Measurements from ENCODE around the gene BCKDHB. TPM values are rescaled to one million over a fixed set of nuclear protein-coding genes. Genes with fewer than 3 reads are reported as not detected.

Gene BCKDHB
- polyA plus RNA-seq, 2 of the 4 experiments (the other 2 are of a cell fraction), result 7.7 to 15.0 TPM

DNA sequence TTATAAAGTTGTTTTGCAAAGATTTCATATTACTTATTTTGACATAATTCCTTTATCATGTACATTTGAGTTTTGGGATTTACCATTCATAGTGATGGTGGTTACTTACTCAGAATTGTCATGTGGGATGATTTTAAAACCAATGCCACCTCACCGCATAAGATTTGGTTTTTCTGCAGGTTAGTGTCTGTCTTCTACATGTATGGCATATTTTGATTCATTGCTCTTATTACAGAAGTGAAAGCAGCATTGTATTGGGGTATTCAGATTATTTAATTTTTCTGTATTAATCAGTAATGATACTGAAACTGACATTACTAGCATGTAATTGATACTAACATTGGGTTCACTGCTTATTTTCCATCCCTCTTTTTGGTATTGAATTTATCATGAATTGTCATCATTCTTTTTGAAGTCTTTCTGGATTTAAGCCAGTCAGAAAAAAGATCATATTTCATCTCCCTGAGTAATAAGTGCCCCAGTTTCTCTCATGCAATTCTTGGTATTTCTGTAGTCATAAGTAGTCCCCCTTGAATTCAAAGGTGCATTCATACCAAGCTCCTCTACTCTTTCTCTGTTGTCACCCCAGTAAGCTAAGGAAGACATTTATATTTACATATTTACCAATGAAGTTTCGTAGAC is 176.6 kb downstream of the BCKDHB start:
- no peaks in the 10 kb centered on the region for H3K4me1 ChIP-seq
- FAIRE-seq, result no peak
- TF ChIP-seq BHLHE40 (IDR thresholded peaks at IDR 0.05; ENCODE audit: low read depth, low read length) (no peak), MAZ (IDR thresholded peaks at IDR 0.05; ENCODE audit: borderline replicate concordance, low read depth, low read length) (no peak)
- ATAC-seq, result no peak
- no peak for DNase-seq (ENCODE audit: low read depth in 1 of 2, low spot score in 1 of 2)
- no peak overlapping the region for H3K4me3 ChIP-seq
- no peak overlapping the region for H3K27ac ChIP-seq
- ChIA-PET POLR2A (no interaction called here), CTCF (no interaction called here)
- no peak overlapping the region for H3K4me2 ChIP-seq
- H3K9me3 ChIP-seq, result no peaks in the 10 kb centered on the region
- WGBS (ENCODE audit: missing lambda C conversion rate), result 88% methylated on average over 2 of the region's 2 CpGs

DNA sequence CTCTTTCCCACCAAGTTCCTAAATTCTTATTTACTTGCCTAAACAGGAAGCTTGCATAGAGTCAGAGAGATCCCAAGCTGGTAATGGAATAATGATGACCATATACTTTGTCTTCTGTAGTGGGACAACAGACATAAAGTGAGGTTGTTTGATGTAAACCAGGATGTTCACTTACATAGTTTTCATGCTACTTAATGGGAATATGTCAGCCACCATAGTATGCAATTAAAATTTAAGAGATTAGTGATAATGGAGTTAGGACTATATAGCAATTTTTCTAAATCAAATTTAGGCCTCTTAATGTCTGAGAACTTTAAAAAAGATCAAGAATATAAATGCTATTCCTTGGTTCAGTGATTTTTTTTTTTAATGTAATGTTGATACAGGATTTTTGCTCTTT is 180.6 kb downstream of the BCKDHB start:
- no peak for FAIRE-seq
- ChIA-PET POLR2A (no interaction called here), CTCF (no interaction called here)

DNA sequence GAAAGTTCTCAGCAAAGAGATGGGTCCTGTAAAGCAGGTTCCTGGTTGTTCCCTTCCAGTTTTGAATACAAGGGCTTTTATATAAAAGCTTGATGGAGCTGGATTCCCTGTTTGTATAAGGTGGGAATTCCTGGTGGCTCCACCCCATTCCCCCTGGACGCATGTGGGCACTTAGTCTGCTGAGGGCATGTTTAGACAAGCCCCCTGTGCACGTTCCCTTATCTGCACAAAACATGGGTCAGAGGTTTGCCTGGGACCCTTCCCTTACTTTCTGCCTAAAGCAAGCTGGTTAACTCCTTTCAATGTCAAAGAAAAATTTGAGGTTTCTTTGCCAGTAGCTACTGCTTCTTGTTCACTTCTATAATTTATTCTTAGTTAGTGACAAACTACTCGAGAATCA is 181.1 kb downstream of the BCKDHB start:
- FAIRE-seq, result no peak
- DNase-seq (ENCODE audit: low read depth in 1 of 2, low spot score in 1 of 2), result no peak
- Histone ChIP-seq H3K4me1 (no peaks in the 10 kb centered on the region), H3K4me2 (no peak overlapping the region), H3K27ac (no peak overlapping the region), H3K9me3 (no peaks in the 10 kb centered on the region), H3K4me3 (no peak overlapping the region)
- ATAC-seq, result no peak
- ChIA-PET CTCF (no interaction called here), POLR2A (no interaction called here)
- 54% methylated on average over 3 of the region's 3 CpGs for WGBS (ENCODE audit: missing lambda C conversion rate)
- TF ChIP-seq CBX8 (IDR thresholded peaks at IDR 0.05) (no peak), TP53 (CRISPR knock-in tag; IDR thresholded peaks at IDR 0.05) (no peak), POLR2AphosphoS2 (conservative IDR thresholded peaks at IDR 0.05; ENCODE audit: low read length) (no peak)

More for the DNA sequence above, 180.6 kb downstream of the BCKDHB start:
- ATAC-seq, result no peak
- no peak overlapping the region for H3K4me2 ChIP-seq
- H3K27ac ChIP-seq, result no peak overlapping the region
- no peak overlapping the region for H3K4me3 ChIP-seq
- TF ChIP-seq, protein P1, sequence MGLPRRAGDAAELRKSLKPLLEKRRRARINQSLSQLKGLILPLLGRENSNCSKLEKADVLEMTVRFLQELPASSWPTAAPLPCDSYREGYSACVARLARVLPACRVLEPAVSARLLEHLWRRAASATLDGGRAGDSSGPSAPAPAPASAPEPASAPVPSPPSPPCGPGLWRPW (IDR thresholded peaks at IDR 0.05), result no peak
- no peak for TF ChIP-seq HDAC2 (IDR thresholded peaks at IDR 0.05)
- no peak for TF ChIP-seq MAFK (IDR thresholded peaks at IDR 0.05; ENCODE audit: partially characterized antibody)
- TF ChIP-seq CHD4 (IDR thresholded peaks at IDR 0.05; ENCODE audit: borderline replicate concordance), result no peak
- no peak for TF ChIP-seq MAZ (IDR thresholded peaks at IDR 0.05; ENCODE audit: borderline replicate concordance, low read depth, low read length)
- no peak for TF ChIP-seq BHLHE40 (IDR thresholded peaks at IDR 0.05; ENCODE audit: low read depth, low read length)
- TF ChIP-seq, protein P2, sequence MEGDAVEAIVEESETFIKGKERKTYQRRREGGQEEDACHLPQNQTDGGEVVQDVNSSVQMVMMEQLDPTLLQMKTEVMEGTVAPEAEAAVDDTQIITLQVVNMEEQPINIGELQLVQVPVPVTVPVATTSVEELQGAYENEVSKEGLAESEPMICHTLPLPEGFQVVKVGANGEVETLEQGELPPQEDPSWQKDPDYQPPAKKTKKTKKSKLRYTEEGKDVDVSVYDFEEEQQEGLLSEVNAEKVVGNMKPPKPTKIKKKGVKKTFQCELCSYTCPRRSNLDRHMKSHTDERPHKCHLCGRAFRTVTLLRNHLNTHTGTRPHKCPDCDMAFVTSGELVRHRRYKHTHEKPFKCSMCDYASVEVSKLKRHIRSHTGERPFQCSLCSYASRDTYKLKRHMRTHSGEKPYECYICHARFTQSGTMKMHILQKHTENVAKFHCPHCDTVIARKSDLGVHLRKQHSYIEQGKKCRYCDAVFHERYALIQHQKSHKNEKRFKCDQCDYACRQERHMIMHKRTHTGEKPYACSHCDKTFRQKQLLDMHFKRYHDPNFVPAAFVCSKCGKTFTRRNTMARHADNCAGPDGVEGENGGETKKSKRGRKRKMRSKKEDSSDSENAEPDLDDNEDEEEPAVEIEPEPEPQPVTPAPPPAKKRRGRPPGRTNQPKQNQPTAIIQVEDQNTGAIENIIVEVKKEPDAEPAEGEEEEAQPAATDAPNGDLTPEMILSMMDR (IDR thresholded peaks at IDR 0.05), result no peak
- TF ChIP-seq POLR2A (IDR thresholded peaks at IDR 0.05; ENCODE audit: low read length), result no peak
- TF ChIP-seq ZNF302 (CRISPR knock-in tag; IDR thresholded peaks at IDR 0.05), result no peak
- TF ChIP-seq, protein P3, sequence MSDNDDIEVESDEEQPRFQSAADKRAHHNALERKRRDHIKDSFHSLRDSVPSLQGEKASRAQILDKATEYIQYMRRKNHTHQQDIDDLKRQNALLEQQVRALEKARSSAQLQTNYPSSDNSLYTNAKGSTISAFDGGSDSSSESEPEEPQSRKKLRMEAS (IDR thresholded peaks at IDR 0.05), result no peak
- no peak for TF ChIP-seq FOXS1 (CRISPR knock-in tag; IDR thresholded peaks at IDR 0.05)
- TF ChIP-seq CBX2 (IDR thresholded peaks at IDR 0.05; ENCODE audit: borderline replicate concordance, low read depth), result no peak
- no peak for TF ChIP-seq EP300 (IDR thresholded peaks at IDR 0.05)
- DNase-seq (ENCODE audit: low read depth in 1 of 2, low spot score in 1 of 2), result no peak
- no peaks in the 10 kb centered on the region for H3K9me3 ChIP-seq
- H3K4me1 ChIP-seq, result no peaks in the 10 kb centered on the region

DNA sequence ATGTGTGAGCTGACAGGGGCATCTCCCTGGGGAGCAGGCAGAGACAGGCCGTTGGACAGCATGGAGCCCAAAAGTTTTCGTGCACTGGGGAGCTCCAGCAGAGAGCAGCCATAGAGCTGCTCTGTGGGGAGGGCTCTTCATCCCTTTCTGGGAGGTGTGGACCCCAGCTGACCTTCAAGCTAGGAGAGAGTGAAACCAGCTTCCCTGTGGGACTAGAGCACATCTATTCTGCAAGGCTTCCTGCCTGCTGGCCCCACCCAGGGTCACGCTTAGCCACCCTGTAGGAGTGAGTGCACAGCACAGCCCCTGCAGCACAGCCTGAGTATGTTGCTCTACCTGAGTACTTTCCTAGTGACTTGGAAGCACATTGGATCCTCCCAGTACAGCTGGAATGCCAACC is 183.3 kb downstream of the BCKDHB start:
- H3K9me3 ChIP-seq, result no peaks in the 10 kb centered on the region
- WGBS (ENCODE audit: missing lambda C conversion rate), result 25% methylated on average over 2 of the region's 3 CpGs
- no peak overlapping the region for H3K4me2 ChIP-seq
- FAIRE-seq, result no peak
- H3K4me1 ChIP-seq, result no peaks in the 10 kb centered on the region
- DNase-seq (ENCODE audit: low read depth in 1 of 2, low spot score in 1 of 2), result no peak
- no peak overlapping the region for H3K27ac ChIP-seq
- ChIA-PET POLR2A (no interaction called here), CTCF (no interaction called here)
- H3K4me3 ChIP-seq, result no peak overlapping the region
- ATAC-seq, result no peak
- TF ChIP-seq PHF8 (IDR thresholded peaks at IDR 0.05; ENCODE audit: borderline replicate concordance, low read depth) (no peak), EP300 (IDR thresholded peaks at IDR 0.05) (no peak), HOXB13 (CRISPR knock-in tag; IDR thresholded peaks at IDR 0.05; ENCODE audit: low read depth) (no peak)
- TF ChIP-seq, protein P4, sequence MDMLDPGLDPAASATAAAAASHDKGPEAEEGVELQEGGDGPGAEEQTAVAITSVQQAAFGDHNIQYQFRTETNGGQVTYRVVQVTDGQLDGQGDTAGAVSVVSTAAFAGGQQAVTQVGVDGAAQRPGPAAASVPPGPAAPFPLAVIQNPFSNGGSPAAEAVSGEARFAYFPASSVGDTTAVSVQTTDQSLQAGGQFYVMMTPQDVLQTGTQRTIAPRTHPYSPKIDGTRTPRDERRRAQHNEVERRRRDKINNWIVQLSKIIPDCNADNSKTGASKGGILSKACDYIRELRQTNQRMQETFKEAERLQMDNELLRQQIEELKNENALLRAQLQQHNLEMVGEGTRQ (IDR thresholded peaks at IDR 0.05), result no peak
- TF ChIP-seq, protein P5, sequence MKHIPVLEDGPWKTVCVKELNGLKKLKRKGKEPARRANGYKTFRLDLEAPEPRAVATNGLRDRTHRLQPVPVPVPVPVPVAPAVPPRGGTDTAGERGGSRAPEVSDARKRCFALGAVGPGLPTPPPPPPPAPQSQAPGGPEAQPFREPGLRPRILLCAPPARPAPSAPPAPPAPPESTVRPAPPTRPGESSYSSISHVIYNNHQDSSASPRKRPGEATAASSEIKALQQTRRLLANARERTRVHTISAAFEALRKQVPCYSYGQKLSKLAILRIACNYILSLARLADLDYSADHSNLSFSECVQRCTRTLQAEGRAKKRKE (CRISPR knock-in tag; IDR thresholded peaks at IDR 0.05; ENCODE audit: low read depth), result no peak
- TF ChIP-seq, protein P6, sequence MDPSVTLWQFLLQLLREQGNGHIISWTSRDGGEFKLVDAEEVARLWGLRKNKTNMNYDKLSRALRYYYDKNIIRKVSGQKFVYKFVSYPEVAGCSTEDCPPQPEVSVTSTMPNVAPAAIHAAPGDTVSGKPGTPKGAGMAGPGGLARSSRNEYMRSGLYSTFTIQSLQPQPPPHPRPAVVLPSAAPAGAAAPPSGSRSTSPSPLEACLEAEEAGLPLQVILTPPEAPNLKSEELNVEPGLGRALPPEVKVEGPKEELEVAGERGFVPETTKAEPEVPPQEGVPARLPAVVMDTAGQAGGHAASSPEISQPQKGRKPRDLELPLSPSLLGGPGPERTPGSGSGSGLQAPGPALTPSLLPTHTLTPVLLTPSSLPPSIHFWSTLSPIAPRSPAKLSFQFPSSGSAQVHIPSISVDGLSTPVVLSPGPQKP (IDR thresholded peaks at IDR 0.05; ENCODE audit: low read depth, low read length), result no peak
- TF ChIP-seq, protein P1 (IDR thresholded peaks at IDR 0.05), result no peak
- TF ChIP-seq, protein P7, sequence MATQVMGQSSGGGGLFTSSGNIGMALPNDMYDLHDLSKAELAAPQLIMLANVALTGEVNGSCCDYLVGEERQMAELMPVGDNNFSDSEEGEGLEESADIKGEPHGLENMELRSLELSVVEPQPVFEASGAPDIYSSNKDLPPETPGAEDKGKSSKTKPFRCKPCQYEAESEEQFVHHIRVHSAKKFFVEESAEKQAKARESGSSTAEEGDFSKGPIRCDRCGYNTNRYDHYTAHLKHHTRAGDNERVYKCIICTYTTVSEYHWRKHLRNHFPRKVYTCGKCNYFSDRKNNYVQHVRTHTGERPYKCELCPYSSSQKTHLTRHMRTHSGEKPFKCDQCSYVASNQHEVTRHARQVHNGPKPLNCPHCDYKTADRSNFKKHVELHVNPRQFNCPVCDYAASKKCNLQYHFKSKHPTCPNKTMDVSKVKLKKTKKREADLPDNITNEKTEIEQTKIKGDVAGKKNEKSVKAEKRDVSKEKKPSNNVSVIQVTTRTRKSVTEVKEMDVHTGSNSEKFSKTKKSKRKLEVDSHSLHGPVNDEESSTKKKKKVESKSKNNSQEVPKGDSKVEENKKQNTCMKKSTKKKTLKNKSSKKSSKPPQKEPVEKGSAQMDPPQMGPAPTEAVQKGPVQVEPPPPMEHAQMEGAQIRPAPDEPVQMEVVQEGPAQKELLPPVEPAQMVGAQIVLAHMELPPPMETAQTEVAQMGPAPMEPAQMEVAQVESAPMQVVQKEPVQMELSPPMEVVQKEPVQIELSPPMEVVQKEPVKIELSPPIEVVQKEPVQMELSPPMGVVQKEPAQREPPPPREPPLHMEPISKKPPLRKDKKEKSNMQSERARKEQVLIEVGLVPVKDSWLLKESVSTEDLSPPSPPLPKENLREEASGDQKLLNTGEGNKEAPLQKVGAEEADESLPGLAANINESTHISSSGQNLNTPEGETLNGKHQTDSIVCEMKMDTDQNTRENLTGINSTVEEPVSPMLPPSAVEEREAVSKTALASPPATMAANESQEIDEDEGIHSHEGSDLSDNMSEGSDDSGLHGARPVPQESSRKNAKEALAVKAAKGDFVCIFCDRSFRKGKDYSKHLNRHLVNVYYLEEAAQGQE (IDR thresholded peaks at IDR 0.05), result no peak

Measured in A549 (cell line).